ENCODE results near the gene OR2V1. TPM values are rescaled to one million over a fixed set of nuclear protein-coding genes. Genes with fewer than 3 reads are reported as not detected.
"Not testable (repeated sequence)": the region's sequence is repeated elsewhere in the genome, so short reads cannot be mapped to it uniquely, and the experiment has no call there.

OR2V1 gene
- total RNA-seq, 1 experiment from 2014 or later = not detected

DNA sequence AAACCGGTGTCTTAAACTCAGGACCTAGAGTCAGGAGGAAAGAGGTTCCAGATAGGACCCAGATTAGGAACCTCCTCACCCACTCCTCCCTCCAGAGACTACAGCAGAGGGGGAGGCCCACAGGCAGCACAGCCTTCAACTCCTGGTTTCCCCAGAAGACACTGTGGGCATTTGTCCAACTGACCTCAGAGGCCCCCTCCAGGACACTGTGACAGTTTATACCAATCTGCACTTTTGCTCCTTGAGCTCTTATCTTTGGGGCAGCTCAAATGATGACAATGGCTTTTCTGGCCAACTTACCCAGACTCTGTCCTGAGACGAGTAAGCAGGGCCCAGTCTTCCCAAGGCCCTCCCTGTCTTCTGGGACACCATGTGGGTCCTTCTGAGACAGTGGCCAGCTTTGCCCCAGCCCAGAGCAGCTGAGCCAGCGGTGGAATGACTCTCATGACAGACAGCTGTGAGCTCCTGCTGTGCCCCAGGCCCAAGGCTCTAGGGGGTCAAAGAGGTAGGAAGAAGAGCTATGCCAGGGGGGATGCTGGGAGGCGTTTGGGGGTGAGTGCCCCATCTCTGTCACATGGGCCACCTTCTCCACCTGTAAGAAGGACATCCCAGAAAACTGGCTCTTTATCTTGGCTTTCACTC lies 30.7 kb upstream of the OR2V1 start:
- Histone ChIP-seq H2AFZ (ENCODE audit: low read depth, low read length, poor library complexity, severe bottlenecking) (peak overlapping the region; percentile 52), H3K27me3 (ENCODE audit: insufficient read depth, low read length) (no peaks in the 10 kb centered on the region), H3K4me1 (ENCODE audit: control insufficient read depth in 1 of 2, insufficient read depth in 2 of 2, low read length in 2 of 2) (peaks cover 12 to 34% of the 10 kb centered on the region in 2 experiments), H4K20me1 (ENCODE audit: insufficient read depth) (no peaks in the 10 kb centered on the region), H3K79me2 (ENCODE audit: insufficient read depth, low read length) (no peaks in the 10 kb centered on the region), H3K27ac (ENCODE audit: low read depth, low read length) (peak overlapping the region; percentile 59), H3K9me2 (ENCODE audit: insufficient read depth) (no peaks in the 10 kb centered on the region), H3K4me2 (ENCODE audit: low read length) (peak overlapping the region; percentile 55), H3K36me3 (ENCODE audit: control insufficient read depth in 1 of 2, insufficient read depth in 2 of 2, low read length in 2 of 2) (no peaks in the 10 kb centered on the region), H3K9me3 (ENCODE audit: control insufficient read depth in 1 of 2, insufficient read depth in 1 of 2, low read depth in 1 of 2, low read length in 2 of 2) (no peaks in the 10 kb centered on the region), H3K4me3 (replicated peaks in 1 of 2; ENCODE audit: low read depth in 1 of 2, low read length in 2 of 2) (no peak overlapping the region), H3K9ac (ENCODE audit: low read length) (peak overlapping the region; percentile 57)
- intact Hi-C loops (cut with micrococcal nuclease) = no loop called here
- CTCF ChIA-PET = interaction anchor here (1.3 kb wide), 1 partner anchor 11 kb away, joined by 5 read pairs; no protein-coding TSS in a partner anchor
- TF ChIP-seq RAD21 (IDR thresholded peaks at IDR 0.05; ENCODE audit: low read depth) (no peak), POLR2A (IDR thresholded peaks at IDR 0.05; ENCODE audit: borderline replicate concordance, extremely low read depth, insufficient read depth, insufficient read length) (peak; percentile 3)
- TF ChIP-seq, protein P1, sequence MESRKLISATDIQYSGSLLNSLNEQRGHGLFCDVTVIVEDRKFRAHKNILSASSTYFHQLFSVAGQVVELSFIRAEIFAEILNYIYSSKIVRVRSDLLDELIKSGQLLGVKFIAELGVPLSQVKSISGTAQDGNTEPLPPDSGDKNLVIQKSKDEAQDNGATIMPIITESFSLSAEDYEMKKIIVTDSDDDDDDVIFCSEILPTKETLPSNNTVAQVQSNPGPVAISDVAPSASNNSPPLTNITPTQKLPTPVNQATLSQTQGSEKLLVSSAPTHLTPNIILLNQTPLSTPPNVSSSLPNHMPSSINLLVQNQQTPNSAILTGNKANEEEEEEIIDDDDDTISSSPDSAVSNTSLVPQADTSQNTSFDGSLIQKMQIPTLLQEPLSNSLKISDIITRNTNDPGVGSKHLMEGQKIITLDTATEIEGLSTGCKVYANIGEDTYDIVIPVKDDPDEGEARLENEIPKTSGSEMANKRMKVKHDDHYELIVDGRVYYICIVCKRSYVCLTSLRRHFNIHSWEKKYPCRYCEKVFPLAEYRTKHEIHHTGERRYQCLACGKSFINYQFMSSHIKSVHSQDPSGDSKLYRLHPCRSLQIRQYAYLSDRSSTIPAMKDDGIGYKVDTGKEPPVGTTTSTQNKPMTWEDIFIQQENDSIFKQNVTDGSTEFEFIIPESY (IDR thresholded peaks at IDR 0.05; ENCODE audit: extremely low read depth, insufficient replicate concordance, low read length) = no peak
- DNase-seq (ENCODE audit: low read depth, low spot score) (no peak), ATAC-seq (no peak)
- RAD21 ChIA-PET (ENCODE audit: low non-redundant PET in 1 of 2, low total read pairs in 2 of 2, uncharacterized antibody in 2 of 2, unreplicated experiment in 2 of 2) = no interaction called here
- TSS peak; percentile 95 for BruUV-seq (replicated peaks)
- POLR2A ChIA-PET = interaction anchor here (0.7 kb wide), 1 partner anchor 11 kb away, joined by 3 read pairs; no protein-coding TSS in a partner anchor

DNA sequence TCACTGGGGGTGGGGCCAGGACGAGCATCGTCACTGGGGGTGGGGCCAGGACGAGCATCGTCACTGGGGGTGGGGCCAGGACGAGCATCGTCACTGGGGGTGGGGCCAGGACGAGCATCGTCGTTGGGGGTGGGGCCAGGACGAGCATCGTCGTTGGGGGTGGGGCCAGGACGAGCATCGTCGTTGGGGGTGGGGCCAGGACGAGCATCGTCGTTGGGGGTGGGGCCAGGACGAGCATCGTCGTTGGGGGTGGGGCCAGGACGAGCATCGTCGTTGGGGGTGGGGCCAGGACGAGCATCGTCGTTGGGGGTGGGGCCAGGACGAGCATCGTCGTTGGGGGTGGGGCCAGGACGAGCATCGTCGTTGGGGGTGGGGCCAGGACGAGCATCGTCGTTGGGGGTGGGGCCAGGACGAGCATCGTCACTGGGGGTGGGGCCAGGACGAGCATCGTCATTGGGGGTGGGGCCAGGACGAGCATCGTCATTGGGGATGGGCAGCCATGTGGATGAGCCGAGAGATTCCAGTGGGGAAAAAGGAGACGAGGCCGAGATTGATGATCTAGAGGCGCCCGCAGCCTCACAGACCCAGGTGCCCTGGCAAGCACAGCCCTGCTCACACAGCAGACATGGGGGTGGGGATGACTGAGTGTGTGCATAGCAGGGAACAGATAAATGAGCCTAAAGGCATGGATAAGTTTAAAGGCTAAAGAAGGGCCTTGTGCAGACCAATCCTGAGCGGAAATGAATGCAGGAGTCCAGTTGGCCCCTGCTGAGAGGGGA lies 30.0 kb upstream of the OR2V1 start:
- not testable (repeated sequence) for H3K27me3 ChIP-seq (ENCODE audit: insufficient read depth, low read length)

More for the DNA sequence above, 30.0 kb upstream of the OR2V1 start:
- DNase-seq (ENCODE audit: low read depth, low spot score); intact Hi-C loops (cut with micrococcal nuclease); H3K4me3 ChIP-seq (replicated peaks in 1 of 2; ENCODE audit: low read depth in 1 of 2, low read length in 2 of 2); H3K79me2 ChIP-seq (ENCODE audit: insufficient read depth, low read length); H4K20me1 ChIP-seq (ENCODE audit: insufficient read depth); ATAC-seq; H3K9me2 ChIP-seq (ENCODE audit: insufficient read depth); BruUV-seq (replicated peaks); H3K36me3 ChIP-seq (ENCODE audit: control insufficient read depth in 1 of 2, insufficient read depth in 2 of 2, low read length in 2 of 2); RAD21 ChIA-PET (ENCODE audit: low non-redundant PET in 1 of 2, low total read pairs in 2 of 2, uncharacterized antibody in 2 of 2, unreplicated experiment in 2 of 2); H3K9me3 ChIP-seq (ENCODE audit: control insufficient read depth in 1 of 2, insufficient read depth in 1 of 2, low read depth in 1 of 2, low read length in 2 of 2): not testable (repeated sequence)
- H3K4me2 ChIP-seq (ENCODE audit: low read length) = peak overlapping the region; percentile 55
- peak; percentile 23 for TF ChIP-seq POLR2A (IDR thresholded peaks at IDR 0.05; ENCODE audit: borderline replicate concordance, extremely low read depth, insufficient read depth, insufficient read length)
- peak; percentile 20 for TF ChIP-seq SP1 (IDR thresholded peaks at IDR 0.05; ENCODE audit: low read depth)
- TF ChIP-seq, protein P2, sequence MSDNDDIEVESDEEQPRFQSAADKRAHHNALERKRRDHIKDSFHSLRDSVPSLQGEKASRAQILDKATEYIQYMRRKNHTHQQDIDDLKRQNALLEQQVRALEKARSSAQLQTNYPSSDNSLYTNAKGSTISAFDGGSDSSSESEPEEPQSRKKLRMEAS (IDR thresholded peaks at IDR 0.05) = peak; percentile 52
- POLR2A ChIA-PET = interaction anchor here (0.7 kb wide), 1 partner anchor 12 kb away, joined by 3 read pairs; no protein-coding TSS in a partner anchor
- peak overlapping the region; percentile 57 for H3K9ac ChIP-seq (ENCODE audit: low read length)
- H2AFZ ChIP-seq (ENCODE audit: low read depth, low read length, poor library complexity, severe bottlenecking) = peak overlapping the region; percentile 52
- H3K4me1 ChIP-seq (ENCODE audit: control insufficient read depth in 1 of 2, insufficient read depth in 2 of 2, low read length in 2 of 2) = peaks cover 12 to 34% of the 10 kb centered on the region in 2 experiments
- CTCF ChIA-PET = interaction anchor here (1.3 kb wide), 1 partner anchor 12 kb away, joined by 5 read pairs; no protein-coding TSS in a partner anchor
- H3K27ac ChIP-seq (ENCODE audit: low read depth, low read length) = peak overlapping the region; percentile 59
